AG10803 (cell line): ENCODE measurements around the gene MLLT10.
"Not testable (repeated sequence)": the region's sequence is repeated elsewhere in the genome, so short reads cannot be mapped to it uniquely, and the experiment has no call there.

Source experiments
- DNase-seq: peaks from one replicate; pipeline ENCODE4 v3.0.0; 2010; ENCODE audit warnings: low read depth
- H3K4me3 ChIP-seq: 2 replicates; pipeline ENCODE4 v1.5.1; 2011; ENCODE audit warnings: mild to moderate bottlenecking, low read length, control low read depth
- TF ChIP-seq, protein P1 (sequence below): conservative IDR thresholded peaks from 2 replicates; pipeline ENCODE4 v1.5.1; 2011; ENCODE audit warnings: mild to moderate bottlenecking, low read length, control low read depth, inconsistent platforms

Gene MLLT10

GRCh38 chr10:21547246-21547645 is 13.2 kb downstream of the MLLT10 start:
- TF ChIP-seq, protein P1, sequence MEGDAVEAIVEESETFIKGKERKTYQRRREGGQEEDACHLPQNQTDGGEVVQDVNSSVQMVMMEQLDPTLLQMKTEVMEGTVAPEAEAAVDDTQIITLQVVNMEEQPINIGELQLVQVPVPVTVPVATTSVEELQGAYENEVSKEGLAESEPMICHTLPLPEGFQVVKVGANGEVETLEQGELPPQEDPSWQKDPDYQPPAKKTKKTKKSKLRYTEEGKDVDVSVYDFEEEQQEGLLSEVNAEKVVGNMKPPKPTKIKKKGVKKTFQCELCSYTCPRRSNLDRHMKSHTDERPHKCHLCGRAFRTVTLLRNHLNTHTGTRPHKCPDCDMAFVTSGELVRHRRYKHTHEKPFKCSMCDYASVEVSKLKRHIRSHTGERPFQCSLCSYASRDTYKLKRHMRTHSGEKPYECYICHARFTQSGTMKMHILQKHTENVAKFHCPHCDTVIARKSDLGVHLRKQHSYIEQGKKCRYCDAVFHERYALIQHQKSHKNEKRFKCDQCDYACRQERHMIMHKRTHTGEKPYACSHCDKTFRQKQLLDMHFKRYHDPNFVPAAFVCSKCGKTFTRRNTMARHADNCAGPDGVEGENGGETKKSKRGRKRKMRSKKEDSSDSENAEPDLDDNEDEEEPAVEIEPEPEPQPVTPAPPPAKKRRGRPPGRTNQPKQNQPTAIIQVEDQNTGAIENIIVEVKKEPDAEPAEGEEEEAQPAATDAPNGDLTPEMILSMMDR, result no peak
- no peak overlapping the region for H3K4me3 ChIP-seq
- no peak for DNase-seq

GRCh38 chr10:21552638-21553037 is 18.6 kb downstream of the MLLT10 start:
- TF ChIP-seq, protein P1, result no peak
- no peak overlapping the region for H3K4me3 ChIP-seq
- no peak for DNase-seq

GRCh38 chr10:21556527-21556926 is 22.5 kb downstream of the MLLT10 start:
- no peak overlapping the region for H3K4me3 ChIP-seq
- TF ChIP-seq, protein P1, result no peak
- DNase-seq, result no peak

- not testable (repeated sequence) for DNase-seq, H3K4me3 ChIP-seq
These were observed 25.0 kb downstream of the MLLT10 start for GRCh38 chr10:21558984-21559383.

DNA sequence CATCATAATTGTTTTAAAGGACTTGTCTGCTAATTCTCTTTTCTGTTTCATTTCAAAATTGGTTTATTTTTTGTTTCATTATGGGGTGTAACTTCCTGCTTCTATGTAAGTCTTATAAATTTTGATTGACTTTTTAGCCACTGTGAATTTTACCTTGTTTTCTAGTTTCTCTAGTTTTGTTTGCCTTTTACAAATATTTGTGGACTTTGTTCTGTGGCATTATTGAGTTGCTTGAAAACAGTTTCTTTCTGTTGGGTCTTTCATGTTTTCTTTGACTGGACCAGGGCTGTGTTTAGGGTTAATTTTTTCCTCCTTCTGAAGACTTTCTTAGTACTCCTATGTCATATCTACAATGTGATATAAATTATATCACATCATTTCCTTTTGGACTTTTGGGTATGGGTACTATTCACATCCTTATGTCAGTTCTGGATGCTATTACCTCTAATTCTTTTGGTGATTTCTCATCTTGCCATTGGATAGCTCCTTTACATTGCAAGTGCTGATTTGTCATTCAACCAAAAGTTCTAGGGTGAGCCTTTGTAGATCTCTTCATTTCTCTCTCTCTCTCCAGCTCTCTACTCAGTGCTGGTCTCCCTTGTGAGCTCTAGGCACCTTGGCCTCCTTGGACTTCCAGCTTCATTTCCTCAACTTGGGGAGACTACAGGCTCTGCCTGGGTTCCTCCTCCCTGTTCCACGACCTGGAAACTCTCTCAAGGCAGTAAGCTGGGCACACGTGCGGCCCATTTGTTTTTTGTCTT is 36.9 kb downstream of the MLLT10 start:
- no peak for DNase-seq
- H3K4me3 ChIP-seq, result no peak overlapping the region
- TF ChIP-seq, protein P1, result no peak

DNA sequence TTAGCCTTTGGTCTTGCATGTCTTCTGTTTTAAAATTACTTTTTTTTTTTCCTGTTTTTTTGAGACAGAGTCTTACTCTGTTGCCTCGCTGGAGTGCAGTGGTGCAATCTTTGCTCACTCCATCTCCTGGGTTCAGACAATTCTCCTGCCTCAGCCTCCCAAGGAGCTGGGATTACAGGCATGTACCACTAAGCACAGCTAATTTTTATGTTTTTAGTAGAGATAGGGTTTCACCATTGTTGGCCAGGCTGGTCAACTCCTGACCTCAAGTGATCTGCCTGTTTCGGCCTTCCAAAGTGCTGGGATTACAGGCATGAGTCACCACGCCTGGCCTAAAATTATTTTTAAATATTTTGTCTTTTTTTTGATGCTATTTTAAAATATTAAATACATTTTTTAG is 38.5 kb downstream of the MLLT10 start:
- TF ChIP-seq, protein P1, result no peak
- peak; percentile 67 for DNase-seq
- H3K4me3 ChIP-seq, result no peak overlapping the region

GRCh38 chr10:21574514-21574913 is 40.5 kb downstream of the MLLT10 start:
- not testable (repeated sequence) for DNase-seq, H3K4me3 ChIP-seq

DNA sequence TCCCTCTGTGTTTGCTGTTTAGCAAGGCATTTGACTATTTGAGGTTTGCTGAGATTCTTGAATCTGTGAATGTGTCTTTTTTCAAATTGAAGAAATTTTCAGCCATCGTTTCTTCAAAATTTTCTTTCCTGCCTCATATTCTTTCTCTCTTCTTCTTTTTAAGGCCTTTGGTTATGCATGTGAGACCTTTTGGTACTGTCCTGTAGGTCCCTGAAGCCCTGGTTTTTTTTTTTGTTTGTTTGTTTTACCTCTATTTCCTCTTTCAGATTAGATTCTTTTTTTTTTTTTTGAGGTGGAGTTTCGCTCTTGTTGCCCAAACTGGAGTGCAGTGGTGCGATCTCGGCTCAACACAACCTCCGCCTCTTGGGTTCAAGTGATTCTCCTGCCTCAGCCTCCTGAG is 45.3 kb downstream of the MLLT10 start:
- DNase-seq, result no peak
- H3K4me3 ChIP-seq, result no peak overlapping the region
- TF ChIP-seq, protein P1, result no peak

GRCh38 chr10:21581421-21581834 is 47.4 kb downstream of the MLLT10 start:
- H3K4me3 ChIP-seq, result not testable (repeated sequence)

More at GRCh38 chr10:21581421-21581834, 47.4 kb downstream of the MLLT10 start:
- not testable (repeated sequence) for DNase-seq
